HG03025 (cell line): ENCODE results near the gene DUSP14.
"Not testable (repeated sequence)": the region's sequence is repeated elsewhere in the genome, so short reads cannot be mapped to it uniquely, and the experiment has no call there.

Experiments
- ATAC-seq: cut with Tn5 transposase; IDR thresholded peaks from one replicate; pipeline ENCODE4 v1.9.1; 2021; ENCODE audit warnings: mild to moderate bottlenecking, moderate library complexity; ENCODE audit not compliant: unreplicated experiment, low FRiP score

The DUSP14 gene, protein sequence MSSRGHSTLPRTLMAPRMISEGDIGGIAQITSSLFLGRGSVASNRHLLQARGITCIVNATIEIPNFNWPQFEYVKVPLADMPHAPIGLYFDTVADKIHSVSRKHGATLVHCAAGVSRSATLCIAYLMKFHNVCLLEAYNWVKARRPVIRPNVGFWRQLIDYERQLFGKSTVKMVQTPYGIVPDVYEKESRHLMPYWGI

DNA sequence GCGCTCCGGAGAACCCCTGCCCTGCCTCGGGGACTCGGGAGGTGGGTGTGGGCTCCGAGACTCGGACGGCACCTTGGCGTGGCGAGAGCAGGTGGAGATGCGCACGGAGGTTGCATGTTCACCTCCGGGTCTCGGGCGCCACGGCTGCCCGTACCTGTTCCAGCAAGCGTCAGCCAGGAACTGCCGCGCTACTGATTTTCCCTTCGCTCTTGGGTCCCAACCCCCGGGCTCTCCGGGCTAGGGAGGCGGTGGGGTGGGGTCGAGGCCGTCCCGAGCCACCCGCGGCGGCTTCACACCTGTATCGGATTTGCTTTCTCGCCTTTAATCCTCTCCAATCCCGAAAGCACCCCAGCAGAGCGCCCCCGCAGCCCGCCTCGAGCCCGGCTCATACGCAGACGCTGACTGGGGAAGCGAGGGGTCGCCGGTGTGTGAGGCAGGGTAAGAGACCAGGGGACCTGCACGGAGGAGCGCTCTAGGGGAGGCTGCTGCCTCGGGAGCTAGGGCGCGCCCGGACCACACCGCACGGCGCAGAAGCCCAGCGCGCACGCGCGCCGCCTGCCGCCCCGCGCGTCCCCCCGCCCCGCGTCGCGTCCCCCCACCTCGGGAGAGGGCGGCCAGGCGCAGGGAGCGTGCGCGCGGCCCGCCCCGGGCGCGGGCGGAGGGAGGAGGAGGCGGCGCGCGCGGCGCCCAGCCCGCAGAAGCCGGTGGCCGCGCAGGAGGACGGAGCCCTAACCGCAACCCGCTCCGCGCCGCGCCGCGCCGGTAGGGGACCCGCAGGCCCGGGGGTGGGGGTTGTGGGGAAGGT, at the start of gene DUSP14:
Gene DUSP14, plus strand, starts transcription at position 695 of the 805 bp plus-strand sequence. CDS start 22,382 bp downstream, outside the sequence.
- ATAC-seq, result peak; percentile 55

DNA sequence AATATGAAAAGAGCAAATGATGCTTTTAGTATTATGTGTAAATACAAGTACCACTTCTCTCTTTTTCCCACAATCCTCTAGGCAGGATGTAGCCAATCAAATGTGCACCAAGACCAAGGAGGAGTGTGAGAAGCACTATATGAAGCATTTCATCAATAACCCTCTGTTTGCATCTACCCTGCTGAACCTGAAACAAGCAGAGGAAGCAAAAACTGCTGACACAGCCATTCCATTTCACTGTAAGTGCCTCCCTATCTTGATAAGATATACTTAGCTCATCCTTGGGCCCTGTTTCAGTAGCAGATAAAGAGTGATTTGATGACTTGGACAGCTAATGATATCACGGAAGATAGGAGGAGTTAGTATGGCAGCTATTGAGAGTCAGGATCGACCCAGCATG, 49.3 kb upstream of the DUSP14 start:
- no peak for ATAC-seq

DNA sequence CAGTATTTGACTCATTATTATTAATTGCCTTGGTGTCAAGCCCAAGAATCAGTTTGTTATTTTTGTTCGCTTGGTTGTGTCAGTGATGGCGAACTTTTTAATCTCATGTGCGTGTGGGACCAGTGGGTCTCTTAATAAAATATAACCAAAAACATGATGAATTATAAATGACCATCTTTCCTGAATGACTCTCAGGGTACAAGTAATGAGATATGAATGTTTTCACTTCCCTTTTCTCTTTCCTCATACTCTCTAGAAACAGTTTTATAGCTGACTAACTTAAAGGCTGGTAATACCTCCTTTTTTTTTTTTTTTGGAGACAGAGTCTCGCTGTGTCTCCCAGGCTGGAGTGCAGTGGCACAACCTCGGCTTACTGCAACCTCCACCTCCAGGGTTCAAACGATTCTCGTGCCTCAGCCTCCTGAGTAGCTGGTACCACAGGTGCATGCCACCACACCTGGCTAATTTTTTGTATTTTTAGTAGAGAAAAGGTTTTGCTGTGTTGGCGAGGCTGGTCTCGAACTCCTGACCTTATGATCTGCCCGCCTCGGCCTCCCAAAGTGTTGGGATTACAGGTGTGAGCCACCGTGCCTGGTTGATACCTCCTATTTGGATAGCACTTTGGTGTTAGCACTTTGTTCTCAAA, 48.2 kb upstream of the DUSP14 start:
- not testable (repeated sequence) for ATAC-seq

DNA sequence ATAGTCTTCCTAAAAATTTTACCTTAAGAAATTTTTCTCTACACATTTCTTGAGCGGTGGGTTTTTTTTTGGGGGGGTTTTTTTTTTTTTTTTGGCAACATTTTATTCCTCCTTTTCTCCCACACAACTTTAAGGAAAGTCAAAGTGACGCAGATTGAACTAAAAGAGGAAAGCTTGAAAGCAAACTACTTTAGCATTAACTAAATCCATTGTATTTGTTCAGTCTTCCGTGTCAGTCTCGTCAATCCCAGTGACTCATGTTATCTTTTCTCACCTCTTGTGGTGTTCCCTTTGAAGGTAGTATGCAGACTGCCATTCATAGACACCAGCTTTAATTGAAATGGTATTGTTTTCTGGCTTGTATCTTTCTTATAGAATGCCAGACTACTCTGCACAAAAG, 43.7 kb upstream of the DUSP14 start:
- no peak for ATAC-seq

DNA sequence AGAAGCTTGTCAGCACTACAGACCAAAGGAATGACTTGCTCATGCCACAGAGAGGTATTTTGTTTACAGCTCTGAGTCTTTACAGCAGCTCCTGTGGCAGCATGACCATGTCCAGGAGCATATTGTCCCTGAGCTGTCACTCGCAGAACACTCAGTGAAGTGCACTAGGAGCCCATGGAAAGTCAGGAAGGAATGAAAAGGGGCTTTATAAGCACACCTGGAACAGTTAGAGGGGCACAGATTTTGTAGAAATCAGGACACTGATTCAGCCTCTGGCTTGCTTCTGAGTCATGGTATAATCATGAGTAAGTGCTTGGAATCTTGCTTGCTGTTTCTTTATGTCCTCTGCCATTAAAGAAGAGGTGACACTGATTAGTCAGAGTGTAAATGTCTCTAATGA, 42.0 kb upstream of the DUSP14 start:
- ATAC-seq, result no peak

DNA sequence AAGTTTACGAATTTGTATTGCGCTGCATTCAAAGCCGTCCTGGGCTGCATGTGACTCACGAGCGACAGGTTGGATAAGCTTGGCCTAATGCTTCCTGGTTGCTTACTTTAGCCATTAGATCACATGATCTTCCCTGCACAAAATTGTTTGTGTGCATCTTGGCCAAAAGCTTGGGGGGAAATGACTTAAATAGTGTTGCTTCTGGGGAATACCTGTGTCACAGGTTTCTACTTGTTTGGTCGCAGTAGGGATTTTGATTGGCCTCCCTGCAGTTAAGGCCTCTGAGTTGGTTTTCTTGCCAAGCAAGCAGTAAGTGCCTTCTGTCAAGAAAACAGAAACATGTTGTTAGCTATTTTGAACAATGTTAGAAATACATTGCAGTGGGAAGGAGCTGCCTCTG, 39.6 kb upstream of the DUSP14 start:
- ATAC-seq, result no peak

DNA sequence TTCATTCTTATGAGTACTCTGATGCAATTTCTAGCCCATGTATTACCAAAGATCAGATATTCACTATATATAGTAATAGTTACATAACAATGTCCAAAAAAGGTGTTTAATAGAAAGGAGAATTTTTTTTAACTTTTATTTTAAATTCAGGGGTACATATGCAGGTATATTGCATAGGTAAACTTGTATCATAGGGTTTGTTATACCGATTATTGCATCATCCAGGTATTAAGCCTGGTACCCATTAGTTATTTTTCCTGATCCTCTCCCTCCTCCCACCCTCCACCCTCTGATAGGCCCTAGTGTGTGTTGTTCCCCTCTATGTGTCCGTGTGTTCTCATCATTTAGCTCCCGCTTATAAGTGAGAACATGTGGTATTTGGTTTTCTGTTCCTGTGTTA, 31.9 kb upstream of the DUSP14 start:
- not testable (repeated sequence) for ATAC-seq

DNA sequence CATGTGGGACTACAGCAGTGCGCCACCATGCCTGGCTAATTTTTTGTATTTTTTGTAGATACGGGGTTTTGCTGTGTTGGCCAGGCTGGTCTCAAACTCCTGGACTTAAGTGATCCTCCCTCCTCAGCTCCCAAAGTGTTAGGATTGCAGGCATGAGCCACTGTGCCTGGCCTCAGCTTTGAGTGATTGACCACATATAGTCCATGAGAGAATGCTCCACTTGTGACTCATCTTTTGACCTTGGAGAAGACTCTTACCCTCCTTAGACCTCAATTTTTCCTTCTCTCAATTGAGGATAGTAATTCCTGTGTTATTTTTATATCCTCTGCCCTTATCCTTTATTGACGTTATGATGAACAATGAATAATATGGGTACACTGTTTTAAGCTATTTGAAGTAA, 30.9 kb upstream of the DUSP14 start:
- no peak for ATAC-seq

DNA sequence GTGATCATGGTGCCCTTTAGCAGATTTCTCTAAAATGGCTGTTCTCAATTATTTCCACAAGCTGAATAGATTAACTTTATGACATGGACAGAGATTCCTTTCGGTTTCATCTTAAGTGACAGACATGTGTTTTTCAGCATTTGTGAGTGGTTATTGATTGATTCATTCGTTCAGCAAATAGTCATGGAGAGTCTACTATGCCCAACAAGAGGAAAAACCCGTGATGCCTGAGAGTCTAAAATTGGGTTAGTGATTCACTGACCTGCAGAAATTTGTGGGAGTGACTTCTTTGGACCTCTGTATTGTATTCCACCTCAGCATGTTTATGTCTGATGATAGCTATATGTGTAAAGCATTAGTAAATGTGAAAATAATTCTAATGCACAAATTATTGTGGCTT, 28.0 kb upstream of the DUSP14 start:
- no peak for ATAC-seq

DNA sequence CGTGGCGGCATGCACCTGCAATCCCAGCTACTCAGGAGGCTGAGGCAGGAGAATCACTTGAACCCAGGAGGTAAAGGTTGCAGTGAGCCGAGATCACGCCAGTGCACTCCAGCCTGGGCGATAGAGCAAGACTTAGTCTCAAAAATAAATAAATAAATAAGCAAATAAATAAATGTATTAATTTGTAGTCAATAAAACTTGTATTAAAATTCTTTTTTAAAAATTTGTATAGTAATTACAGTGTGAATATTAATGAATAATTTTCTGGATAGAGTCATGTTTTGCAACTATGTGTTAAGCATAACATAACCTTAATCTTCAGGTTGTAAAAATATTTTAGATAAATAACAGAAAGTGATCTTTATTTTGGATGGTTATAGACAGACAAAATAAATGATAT, 27.2 kb upstream of the DUSP14 start:
- no peak for ATAC-seq

DNA sequence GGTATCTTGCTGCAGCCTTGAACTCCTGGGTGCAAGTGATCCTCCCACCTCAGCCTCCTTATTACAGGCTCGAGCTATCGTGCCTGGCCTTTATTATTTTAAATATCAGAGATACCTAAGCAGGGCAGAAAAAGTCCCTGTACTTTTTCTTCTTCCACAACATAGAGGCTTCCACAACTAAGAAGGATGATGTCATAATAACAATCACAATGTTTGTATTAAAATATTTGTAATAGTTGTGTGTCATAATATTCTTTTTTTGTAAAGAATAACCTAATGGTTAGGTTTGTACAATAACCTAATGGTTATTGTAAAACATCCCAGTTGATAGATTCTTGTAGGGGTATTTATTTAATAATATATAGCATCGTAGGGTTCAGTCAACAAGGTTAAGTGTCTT, 26.7 kb upstream of the DUSP14 start:
- no peak for ATAC-seq

DNA sequence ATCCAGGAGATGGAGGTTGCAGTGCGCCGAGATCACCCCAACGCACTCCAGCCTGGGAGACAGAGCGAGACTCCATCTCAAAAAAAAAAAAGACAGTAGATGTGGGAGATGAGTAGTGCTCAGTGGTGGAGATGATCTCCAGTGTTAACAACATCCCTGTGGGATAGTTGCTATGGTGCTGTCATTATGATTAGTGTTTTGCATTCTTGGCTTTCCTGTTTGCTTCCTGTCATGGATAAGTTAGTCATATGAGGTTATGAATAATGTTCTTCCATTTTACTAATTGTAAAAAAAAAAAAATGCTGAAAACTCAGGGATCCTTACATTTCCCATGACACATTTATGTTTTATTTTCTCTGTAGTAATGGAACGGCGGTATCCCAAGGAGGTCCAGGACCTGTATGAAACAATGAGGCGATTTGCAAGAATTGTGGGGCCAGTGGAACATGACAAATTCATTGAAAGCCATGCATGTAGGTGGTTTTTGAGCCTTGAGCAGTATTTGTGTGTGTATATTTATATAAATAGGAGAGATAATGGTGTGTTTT, 24.5 kb upstream of the DUSP14 start:
- no peak for ATAC-seq

DNA sequence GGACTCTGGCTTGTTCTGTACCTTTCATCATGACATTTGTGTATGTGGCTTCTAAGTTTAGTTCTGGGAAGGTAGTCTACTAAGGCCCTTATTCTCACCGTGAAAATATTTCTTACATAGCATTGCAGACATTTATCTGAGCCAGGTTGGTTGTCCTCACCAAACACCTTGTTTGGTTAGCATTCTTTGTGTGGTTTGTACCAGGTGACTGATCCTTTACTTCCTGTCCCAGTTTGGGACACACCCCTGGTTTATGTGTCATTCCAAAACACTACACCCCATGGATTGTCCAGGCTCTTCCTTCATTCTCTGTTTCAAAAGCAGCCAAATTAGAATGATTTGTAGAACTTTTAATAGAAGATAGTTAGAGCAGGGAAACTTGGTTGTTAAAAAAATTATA, 23.2 kb upstream of the DUSP14 start:
- ATAC-seq, result no peak

DNA sequence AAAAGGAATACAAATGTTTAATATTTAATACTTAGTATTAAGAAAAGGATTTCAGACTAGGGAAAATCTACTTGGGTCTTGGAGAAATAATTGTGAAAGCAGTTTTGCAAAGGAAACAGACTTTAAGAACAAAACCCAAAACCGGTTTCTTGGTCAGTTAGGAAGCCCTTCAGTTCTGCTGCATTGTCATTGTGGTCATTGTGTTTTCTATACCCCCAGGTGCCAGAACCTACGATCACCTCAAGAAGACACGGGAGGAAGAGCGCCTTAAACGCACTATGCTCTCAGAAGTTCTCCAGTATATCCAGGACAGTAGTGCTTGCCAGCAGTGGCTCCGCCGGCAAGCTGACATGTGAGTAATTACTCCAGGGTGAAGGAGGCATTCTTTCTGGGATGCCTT, 19.5 kb upstream of the DUSP14 start:
- no peak for ATAC-seq

DNA sequence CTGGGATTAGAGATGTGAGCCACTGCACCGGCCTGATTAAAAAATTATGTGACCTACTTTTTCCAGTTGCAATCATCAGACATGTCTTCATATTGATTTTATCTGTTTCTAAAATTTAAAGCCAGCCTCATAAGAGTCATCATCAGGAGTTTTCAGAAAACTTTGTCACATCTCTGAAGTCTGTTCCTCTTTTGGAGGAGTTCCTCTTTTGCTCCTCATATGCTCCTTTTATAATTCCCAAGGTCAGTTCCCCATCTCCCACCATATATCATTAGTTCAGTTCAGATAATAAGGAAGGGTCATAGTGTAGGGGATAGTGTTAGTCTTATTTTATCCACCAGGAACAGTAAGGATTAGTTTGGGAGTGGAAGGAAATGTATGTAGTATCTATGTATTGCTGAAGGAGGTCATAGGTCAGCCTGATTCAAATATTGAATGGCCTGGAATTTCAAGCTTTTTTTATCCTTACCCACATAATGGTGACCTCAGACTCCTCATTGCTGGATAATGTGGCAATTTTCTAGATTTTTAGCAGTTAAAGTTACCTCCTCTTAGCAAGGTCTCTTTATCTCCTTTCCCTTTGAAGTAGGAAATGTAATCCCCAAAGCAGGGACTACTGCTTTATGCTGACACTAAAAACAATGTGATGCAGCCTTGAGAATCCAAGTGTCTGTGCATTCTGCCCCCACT, 13.8 kb upstream of the DUSP14 start:
- no peak for ATAC-seq

DNA sequence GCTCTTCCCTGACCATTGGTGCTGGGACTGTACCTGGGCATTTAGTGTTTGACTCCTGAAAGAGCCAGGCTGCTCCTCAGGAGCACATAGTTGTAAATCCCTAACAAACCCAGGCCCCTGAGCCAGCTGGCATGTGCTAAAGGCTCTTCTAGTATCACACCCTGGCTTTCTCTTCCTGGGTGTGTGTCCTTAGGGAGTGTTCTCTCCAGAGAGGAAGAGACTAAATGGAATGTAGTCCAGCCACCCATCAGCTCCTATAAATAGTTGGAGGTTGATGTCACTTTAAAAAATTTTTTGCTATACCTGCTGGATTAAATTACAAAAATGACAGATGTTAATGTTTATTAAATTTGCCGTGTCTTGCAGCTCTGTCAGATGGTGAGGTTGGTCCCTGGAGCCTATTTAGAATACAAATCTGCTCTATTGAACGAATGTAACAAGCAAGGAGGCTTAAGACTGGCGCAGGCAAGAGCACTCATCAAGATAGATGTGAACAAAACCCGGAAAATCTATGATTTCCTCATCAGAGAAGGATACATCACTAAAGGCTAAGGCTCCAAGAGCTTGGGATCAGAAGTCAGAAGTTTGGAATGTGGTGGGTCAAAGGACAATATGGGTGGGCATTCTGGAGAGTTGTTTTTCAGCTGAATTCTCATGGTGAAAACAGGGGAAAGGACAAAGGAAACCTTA, 13.1 kb upstream of the DUSP14 start:
- no peak for ATAC-seq

DNA sequence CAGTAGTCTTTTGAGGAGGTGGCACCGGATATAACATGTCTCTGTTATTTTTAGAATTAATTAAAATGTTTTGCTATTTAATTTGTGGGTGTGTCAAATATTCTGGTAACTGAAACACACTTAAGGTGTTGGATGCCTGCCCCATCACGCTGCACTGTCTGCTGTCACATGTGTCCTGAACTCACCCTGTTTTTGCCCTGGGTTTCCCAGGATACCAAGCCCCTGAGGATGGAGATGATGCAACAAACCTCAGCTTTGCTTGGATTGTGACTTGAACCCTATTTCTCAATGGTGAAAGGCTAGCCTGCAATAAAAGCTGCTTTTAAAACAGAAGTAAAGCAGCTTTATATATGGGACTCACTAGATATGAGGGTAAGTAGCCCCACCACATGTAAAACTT, 11.5 kb upstream of the DUSP14 start:
- ATAC-seq, result no peak

DNA sequence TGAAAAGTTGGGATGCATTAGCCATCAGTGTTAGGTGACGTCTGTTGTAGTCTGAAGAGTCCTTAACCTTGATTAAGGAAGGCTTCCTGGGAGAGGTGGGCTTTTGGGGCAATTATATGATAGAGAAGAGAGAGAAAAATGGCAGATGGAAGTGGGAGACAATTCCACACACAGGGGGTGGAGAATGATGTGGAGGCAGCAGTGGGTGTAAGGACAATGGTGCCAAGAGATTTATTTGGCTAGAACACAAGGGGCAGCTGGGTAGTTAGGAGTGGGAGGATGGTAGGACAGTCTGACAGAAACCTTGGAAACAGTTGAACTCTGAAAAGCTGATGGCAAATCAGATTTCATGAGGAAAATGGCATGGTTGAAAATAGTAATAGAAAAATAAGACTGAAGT, 10.7 kb upstream of the DUSP14 start:
- ATAC-seq, result no peak

DNA sequence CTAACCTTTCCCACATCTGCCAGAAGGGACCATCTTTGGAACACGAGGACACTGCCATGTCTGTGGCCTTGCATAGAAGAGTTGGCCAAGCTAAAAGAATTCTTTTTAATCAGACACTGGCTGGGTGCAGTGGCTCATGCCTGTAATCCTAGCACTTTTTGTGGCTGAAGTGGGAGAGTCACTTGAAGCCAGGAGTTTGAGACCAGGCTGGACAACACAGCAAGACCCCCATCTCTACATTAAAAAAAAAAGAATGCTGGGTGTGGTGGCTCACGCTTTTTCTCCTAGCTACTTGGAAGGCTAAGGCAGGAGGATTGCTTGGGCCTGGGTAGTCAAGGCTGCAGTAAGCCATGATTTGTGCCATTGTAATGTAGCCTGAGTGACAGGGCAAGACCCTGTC, 9.3 kb upstream of the DUSP14 start:
- ATAC-seq, result no peak

DNA sequence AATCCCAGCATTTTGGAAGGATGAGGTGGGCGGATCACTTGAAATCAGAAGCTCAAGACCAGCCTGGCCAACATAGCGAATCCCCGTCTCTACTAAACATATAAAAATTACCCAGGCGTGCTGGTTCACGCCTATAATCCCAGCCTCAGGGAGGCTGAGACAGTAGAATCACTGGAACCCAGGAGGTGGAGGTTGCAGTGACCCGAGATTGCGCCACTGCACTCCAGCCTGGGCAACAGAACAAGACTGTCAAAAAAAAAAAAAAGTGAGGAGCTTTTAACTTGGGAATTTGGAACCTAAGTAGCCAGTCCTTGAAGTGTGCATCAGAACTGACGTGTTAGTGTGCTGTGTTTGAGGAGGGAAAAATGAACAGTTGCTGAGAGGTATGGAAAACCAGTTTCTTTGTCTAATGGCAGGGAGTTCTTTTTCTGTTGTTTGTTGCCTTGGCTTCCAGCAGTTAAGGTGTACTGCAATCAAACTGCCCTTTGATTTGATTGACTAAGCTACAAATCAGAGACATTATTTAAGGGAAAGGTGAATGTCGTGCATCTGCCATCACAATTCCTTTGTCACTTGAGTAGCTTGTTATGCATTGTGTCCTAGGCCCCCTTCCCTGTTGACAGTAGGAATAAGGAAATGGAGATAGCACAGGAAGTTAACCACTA, 8.6 kb upstream of the DUSP14 start:
- no peak for ATAC-seq
